Effector memory CD8-positive, alpha-beta T cell (primary cell): ENCODE results near the gene MOB1A.
"Not testable (repeated sequence)": the region's sequence is repeated elsewhere in the genome, so short reads cannot be mapped to it uniquely, and the experiment has no call there.

Experiments used
- ATAC-seq: fragments of 150-1000 bp; cut with Tn5 transposase; replicated peaks from 2 replicates; pipeline ENCODE4 v1.10.0; 2021; ENCODE audit warnings: mild to moderate bottlenecking, moderate library complexity
- DNase-seq, 3 experiments: peaks; one replicate each; pipeline ENCODE4 v3.0.0; 2021
- H3K27ac Mint-ChIP-seq, 2 donors: one replicate each; pipeline ENCODE4 v1.8.0; 2022; ENCODE audit warnings: mild to moderate bottlenecking in 2 of 2, mixed read lengths in 2 of 2, moderate library complexity in 2 of 2
- H3K27me3 Mint-ChIP-seq, 2 donors: one replicate each; pipeline ENCODE4 v1.8.0; 2022; ENCODE audit warnings: mixed read lengths in 2 of 2
- H3K36me3 Mint-ChIP-seq: one replicate; pipeline ENCODE4 v1.8.0; 2022; ENCODE audit warnings: mild to moderate bottlenecking, moderate library complexity, mixed read lengths; ENCODE audit not compliant: insufficient read depth
- H3K4me1 Mint-ChIP-seq, 2 donors: one replicate each; pipeline ENCODE4 v1.8.0; 2022; ENCODE audit warnings: low read depth in 2 of 2, mixed read lengths in 2 of 2
- H3K4me3 Mint-ChIP-seq, 2 donors: one replicate each; pipeline ENCODE4 v1.8.0; 2022; ENCODE audit warnings: mild to moderate bottlenecking in 2 of 2, mixed read lengths in 2 of 2, moderate library complexity in 2 of 2
- H3K9me3 Mint-ChIP-seq, 2 donors: one replicate each; pipeline ENCODE4 v1.8.0; 2022; ENCODE audit warnings: mixed read lengths in 2 of 2

The MOB1A gene

DNA sequence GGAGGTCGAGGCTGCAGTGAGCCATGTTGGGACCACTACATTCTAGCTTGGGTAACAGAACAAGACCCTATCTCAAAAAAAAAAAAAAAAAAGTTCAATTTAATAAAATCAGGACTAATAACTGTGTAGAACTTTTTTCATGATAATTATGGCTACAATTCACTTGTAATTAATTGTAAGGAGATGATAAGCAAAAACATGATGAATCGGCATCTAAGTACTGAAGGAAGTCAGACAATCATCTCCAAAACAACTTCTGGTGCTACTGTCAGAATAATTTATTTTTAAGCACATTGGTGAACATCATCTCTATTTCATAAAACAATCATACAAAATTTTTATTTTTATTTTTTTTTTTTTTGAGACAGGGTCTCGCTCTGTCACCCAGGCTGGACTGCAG, 10.0 kb upstream of the MOB1A start:
- Mint-ChIP-seq H3K36me3 (no peaks in the 10 kb centered on the region), H3K9me3 (no peaks in the 10 kb centered on the region), H3K27ac (no peak overlapping the region), H3K4me1 (peaks cover 4% of the 10 kb centered on the region in 2 donors), H3K4me3 (no peak overlapping the region), H3K27me3 (peaks cover 0 to 9% of the 10 kb centered on the region in 2 donors)
- ATAC-seq, result no peak
- DNase-seq, result no peak

DNA sequence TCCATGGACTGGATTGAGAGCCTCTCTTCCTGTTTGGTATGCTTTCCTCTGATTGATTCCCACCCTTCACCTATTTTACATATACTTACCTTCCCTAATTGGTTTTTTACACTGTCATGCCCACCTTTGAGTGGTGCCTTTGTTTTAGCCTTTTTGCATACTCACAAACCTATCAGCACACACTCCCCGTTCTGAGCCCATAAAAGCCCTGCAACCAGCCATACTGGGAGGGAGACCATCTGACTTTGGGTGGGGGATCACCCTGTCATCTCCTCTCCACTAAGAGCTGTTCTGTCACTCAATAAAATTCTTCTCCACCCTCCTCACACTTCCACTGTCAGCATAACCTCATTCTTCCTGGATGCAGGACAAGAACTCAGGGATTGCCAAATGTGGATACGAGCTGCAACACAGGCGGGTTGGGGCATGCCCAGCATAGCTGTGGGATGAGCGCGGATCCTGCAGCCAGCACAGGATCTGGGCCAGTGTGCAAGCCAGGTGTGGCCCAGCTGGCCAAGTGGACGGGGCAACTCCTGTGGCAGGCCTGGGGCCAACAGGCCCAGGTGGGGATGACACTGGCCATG, 9.4 kb upstream of the MOB1A start:
- DNase-seq (no peak), ATAC-seq (no peak)
- Mint-ChIP-seq H3K27ac (no peak overlapping the region), H3K36me3 (no peaks in the 10 kb centered on the region), H3K9me3 (no peaks in the 10 kb centered on the region), H3K27me3 (peaks cover 0 to 9% of the 10 kb centered on the region in 2 donors), H3K4me1 (peaks cover 4% of the 10 kb centered on the region in 2 donors), H3K4me3 (no peak overlapping the region)

GRCh38 chr2:74186706-74187105, 8.0 kb upstream of the MOB1A start:
- not testable (repeated sequence) for ATAC-seq, H3K4me3 Mint-ChIP-seq, H3K27me3 Mint-ChIP-seq

GRCh38 chr2:74186038-74186437, 7.4 kb upstream of the MOB1A start:
- peak overlapping the region in 1 of 2 donors; percentile 37 for H3K4me3 Mint-ChIP-seq
- no peaks in the 10 kb centered on the region for H3K9me3 Mint-ChIP-seq

More at GRCh38 chr2:74186706-74187105, 8.0 kb upstream of the MOB1A start:
- not testable (repeated sequence) for H3K27ac Mint-ChIP-seq, DNase-seq, H3K36me3 Mint-ChIP-seq, H3K4me1 Mint-ChIP-seq, H3K9me3 Mint-ChIP-seq

GRCh38 chr2:74183878-74184277, 5.2 kb upstream of the MOB1A start:
- H3K9me3 Mint-ChIP-seq, result no peaks in the 10 kb centered on the region
- DNase-seq, result no peak
- H3K27ac Mint-ChIP-seq, result no peak overlapping the region
- peaks cover 6% of the 10 kb centered on the region for H3K36me3 Mint-ChIP-seq
- peaks cover 5 to 11% of the 10 kb centered on the region in 2 donors for H3K4me1 Mint-ChIP-seq
- H3K27me3 Mint-ChIP-seq, result no peaks in the 10 kb centered on the region
- H3K4me3 Mint-ChIP-seq, result no peak overlapping the region
- ATAC-seq, result no peak

More at GRCh38 chr2:74186038-74186437, 7.4 kb upstream of the MOB1A start:
- ATAC-seq (peak; percentile 91), DNase-seq (peak in 1 of 3 experiments; percentile 10)
- no peaks in the 10 kb centered on the region for H3K36me3 Mint-ChIP-seq
- peaks cover 4% of the 10 kb centered on the region in 2 donors for H3K4me1 Mint-ChIP-seq
- peak overlapping the region in 1 of 2 donors; percentile 81 for H3K27ac Mint-ChIP-seq
- H3K27me3 Mint-ChIP-seq, result peaks cover 0 to 4% of the 10 kb centered on the region in 2 donors

DNA sequence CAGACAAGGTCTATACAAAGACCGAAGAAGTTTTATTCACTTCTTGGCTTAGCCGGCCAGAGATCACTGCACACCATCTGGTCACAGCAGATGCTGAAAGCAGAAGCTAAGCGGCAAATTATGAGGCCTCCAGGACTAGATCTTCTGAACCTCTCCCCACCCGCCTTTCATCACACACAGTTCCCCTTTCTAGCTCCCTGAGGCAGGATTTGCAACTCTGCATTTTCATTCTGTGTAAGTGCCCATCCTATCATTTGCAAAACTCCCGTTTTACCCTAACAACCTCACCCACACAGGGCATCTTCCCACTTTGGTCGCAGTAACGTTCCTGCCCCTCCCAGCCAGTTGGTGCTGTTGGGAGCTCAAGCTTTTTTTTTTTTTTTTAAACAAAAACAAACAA, 3.1 kb upstream of the MOB1A start:
- Mint-ChIP-seq H3K4me1 (peaks cover 10 to 18% of the 10 kb centered on the region in 2 donors), H3K27me3 (no peaks in the 10 kb centered on the region), H3K36me3 (peaks cover 21% of the 10 kb centered on the region), H3K9me3 (no peaks in the 10 kb centered on the region), H3K27ac (peak overlapping the region in 1 of 2 donors; percentile 82), H3K4me3 (no peak overlapping the region)
- no peak for DNase-seq
- no peak for ATAC-seq

DNA sequence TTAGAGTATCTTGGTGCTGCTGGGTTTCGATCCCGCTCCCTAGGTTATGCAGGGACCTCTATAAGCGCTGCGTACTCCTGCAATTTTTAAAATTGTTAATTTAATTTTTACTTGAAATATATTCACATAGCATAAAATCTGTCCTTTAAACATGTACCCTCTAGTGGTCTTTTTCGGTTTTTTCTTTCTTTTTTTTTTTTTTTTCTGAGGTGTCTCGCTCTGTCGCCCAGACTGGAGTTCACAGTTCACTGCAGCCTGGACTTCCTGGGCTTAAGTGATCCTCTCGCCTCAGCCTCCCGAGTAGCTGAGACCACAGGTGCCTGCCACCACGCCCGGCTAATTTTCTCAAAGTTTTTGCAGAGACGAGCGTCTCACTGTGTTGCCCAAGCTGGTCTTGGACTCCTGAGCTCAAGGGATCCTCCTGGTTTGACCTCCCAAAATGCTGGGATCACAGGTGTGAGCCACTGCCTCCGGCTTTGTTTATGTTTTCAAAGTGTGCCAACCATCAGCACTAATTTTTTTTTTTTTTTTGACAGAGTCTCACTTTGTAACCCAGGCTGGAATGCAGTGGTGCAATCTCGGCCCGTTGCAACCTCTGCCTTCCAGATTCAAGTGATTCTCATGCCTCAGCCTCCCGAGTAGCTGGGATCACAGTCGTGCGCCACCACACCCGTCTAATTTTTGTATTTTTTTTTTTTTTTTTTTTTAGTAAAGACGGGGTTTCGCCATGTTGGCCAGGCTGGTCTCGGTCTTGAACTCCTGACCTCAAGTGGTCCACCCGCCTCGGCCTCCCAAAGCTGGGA, 585 bp upstream of the MOB1A start:
- H3K4me1 Mint-ChIP-seq, result peaks cover 27 to 35% of the 10 kb centered on the region in 2 donors

DNA sequence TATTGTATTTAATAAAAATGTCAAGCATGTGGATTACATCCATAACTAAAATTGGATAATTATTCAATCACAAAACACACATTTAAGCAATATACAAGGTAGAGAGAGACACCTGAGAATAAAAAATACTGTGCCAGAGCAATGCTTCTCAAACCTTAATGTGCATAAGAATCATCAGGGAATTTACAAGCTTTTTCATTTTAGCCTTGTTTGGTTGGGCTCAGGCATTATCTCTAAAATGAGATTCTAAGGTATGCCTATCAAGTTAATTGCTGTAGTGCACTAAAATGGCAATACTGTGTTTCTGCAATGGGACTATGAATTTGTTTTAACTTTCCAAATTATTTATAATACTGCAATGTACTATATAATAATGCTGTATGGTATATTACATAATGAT, 983 bp downstream of the MOB1A start:
- DNase-seq (no peak), ATAC-seq (no peak)
- H3K27me3 Mint-ChIP-seq, result no peaks in the 10 kb centered on the region
- H3K9me3 Mint-ChIP-seq, result no peaks in the 10 kb centered on the region
- H3K36me3 Mint-ChIP-seq, result peaks cover 36% of the 10 kb centered on the region
- peak overlapping the region; percentile 91 to 93 for H3K27ac Mint-ChIP-seq
- peak overlapping the region; percentile 85 to 90 for H3K4me3 Mint-ChIP-seq
- peaks cover 29 to 43% of the 10 kb centered on the region in 2 donors for H3K4me1 Mint-ChIP-seq

More for the DNA sequence above, 585 bp upstream of the MOB1A start:
- peak overlapping the region; percentile 85 to 90 for H3K4me3 Mint-ChIP-seq
- H3K9me3 Mint-ChIP-seq, result no peaks in the 10 kb centered on the region
- DNase-seq (peak in 1 of 3 experiments; percentile 11), ATAC-seq (peak; percentile 30)
- H3K27ac Mint-ChIP-seq, result peak overlapping the region; percentile 91 to 93
- H3K36me3 Mint-ChIP-seq, result peaks cover 34% of the 10 kb centered on the region
- H3K27me3 Mint-ChIP-seq, result no peaks in the 10 kb centered on the region

- Mint-ChIP-seq H3K27ac (no peak overlapping the region), H3K4me1 (peaks cover 35 to 51% of the 10 kb centered on the region in 2 donors), H3K36me3 (peaks cover 64% of the 10 kb centered on the region), H3K9me3 (no peaks in the 10 kb centered on the region), H3K27me3 (no peaks in the 10 kb centered on the region), H3K4me3 (peak overlapping the region; percentile 85 to 90)
- DNase-seq (no peak), ATAC-seq (no peak)
These were observed 3.8 kb downstream of the MOB1A start for GRCh38 chr2:74174909-74175308.

GRCh38 chr2:74168739-74169138, 9.9 kb downstream of the MOB1A start:
- Mint-ChIP-seq H3K4me1 (peaks cover 12 to 17% of the 10 kb centered on the region in 2 donors), H3K9me3 (no peaks in the 10 kb centered on the region), H3K27ac (peak overlapping the region in 1 of 2 donors; percentile 25), H3K4me3 (no peak overlapping the region), H3K27me3 (no peaks in the 10 kb centered on the region), H3K36me3 (peaks cover 91% of the 10 kb centered on the region)
- no peak for DNase-seq
- ATAC-seq, result no peak

GRCh38 chr2:74164761-74165160, 13.9 kb downstream of the MOB1A start:
- Mint-ChIP-seq H3K27me3 (no peaks in the 10 kb centered on the region), H3K4me3 (no peak overlapping the region), H3K9me3 (no peaks in the 10 kb centered on the region), H3K27ac (no peak overlapping the region), H3K36me3 (peaks cover 100% of the 10 kb centered on the region), H3K4me1 (peaks cover 6 to 7% of the 10 kb centered on the region in 2 donors)
- DNase-seq (no peak), ATAC-seq (no peak)

GRCh38 chr2:74162951-74163350, 15.7 kb downstream of the MOB1A start:
- Mint-ChIP-seq H3K27me3 (no peaks in the 10 kb centered on the region), H3K36me3 (peaks cover 100% of the 10 kb centered on the region), H3K27ac (no peak overlapping the region), H3K4me1 (peaks cover 6% of the 10 kb centered on the region in 2 donors), H3K4me3 (no peak overlapping the region), H3K9me3 (no peaks in the 10 kb centered on the region)
- ATAC-seq (no peak), DNase-seq (no peak)

DNA sequence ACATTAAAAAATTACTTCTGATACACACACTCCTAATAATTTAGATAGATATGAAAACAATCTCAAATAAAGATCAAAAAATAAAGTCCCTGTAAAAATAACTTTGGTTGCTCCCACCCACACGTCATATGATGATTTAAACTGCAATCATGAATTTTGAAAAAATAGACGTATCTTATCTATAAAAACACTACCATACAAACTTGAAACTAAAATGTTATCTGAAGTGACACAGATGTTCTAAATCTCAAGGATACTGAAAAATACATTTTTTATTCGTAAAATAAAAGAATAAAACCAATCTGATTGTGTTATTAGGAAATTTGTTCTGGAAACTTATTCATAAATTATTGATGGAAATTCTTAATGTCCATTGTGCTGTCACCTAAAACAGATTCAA, 22.8 kb downstream of the MOB1A start:
- Mint-ChIP-seq H3K4me3 (no peak overlapping the region), H3K27me3 (no peaks in the 10 kb centered on the region), H3K36me3 (peaks cover 87% of the 10 kb centered on the region), H3K4me1 (peaks cover 0 to 3% of the 10 kb centered on the region in 2 donors), H3K27ac (no peak overlapping the region), H3K9me3 (no peaks in the 10 kb centered on the region)
- ATAC-seq (no peak), DNase-seq (no peak)

DNA sequence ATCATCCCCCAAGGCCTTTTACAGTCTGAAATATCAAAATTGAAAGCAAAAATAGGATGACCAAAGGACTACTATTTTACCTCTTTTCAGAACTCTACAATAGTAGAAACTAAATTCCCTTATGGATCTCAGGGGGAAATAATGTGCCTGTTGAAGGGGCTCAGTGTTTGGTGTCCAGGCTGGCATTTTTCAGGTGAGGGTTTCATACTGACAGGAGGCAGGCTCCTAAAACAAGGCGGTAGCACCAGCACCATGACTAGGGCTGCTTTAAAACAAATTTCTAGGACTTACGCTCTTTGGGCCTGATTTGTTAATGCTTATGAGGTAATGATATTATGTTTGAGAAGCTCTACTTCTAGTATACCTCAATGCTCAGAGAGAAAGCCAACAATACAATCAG, 25.7 kb downstream of the MOB1A start:
- no peaks in the 10 kb centered on the region for H3K9me3 Mint-ChIP-seq
- DNase-seq (no peak), ATAC-seq (no peak)
- H3K27me3 Mint-ChIP-seq, result no peaks in the 10 kb centered on the region
- no peak overlapping the region for H3K4me3 Mint-ChIP-seq
- H3K4me1 Mint-ChIP-seq, result peaks cover 0 to 4% of the 10 kb centered on the region in 2 donors
- H3K36me3 Mint-ChIP-seq, result peaks cover 58% of the 10 kb centered on the region
- H3K27ac Mint-ChIP-seq, result no peak overlapping the region
